ENCODE data around the gene CLDN16. TPM values are rescaled to one million over a fixed set of nuclear protein-coding genes. Genes with fewer than 3 reads are reported as not detected.

The CLDN16 gene
- polyA plus RNA-seq, 12 donors: 0.04 to 0.73 (median 0.24) TPM; not detected in 2

DNA sequence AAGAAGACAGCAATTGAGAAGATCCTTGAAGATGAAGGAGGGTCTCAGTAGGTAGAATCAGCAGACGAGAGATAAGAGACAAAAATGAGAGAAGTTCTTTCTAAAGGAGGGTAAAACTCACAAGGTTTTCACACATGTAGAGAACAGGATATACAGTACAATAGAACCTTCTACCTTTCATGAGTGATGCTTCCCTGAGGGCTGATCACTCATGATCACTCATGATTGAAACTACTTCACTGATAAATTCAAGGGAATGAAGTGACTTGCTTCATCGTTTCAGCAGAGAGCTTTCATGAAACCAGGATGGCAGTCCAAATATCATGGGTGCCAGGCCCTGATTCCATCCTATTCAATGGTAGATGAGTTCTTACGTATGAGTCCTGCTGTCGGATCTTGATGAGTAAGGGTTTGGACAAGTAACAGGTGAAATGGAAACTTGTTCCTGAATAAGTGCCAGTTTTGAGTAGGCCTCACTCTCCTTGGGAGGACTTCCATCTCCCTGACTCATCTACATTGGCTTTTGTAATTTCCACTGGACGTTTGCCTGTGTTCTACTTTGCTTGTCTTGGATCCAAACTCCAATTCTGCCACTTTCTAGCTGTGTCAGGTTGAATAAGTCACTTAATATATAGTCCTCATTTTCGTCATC lies 9.6 kb upstream of the CLDN16 start:
- peak; percentile 16 for DNase-seq

GRCh38 chr3:190380184-190380583 lies 7.8 kb upstream of the CLDN16 start:
- DNase-seq: no peak

DNA sequence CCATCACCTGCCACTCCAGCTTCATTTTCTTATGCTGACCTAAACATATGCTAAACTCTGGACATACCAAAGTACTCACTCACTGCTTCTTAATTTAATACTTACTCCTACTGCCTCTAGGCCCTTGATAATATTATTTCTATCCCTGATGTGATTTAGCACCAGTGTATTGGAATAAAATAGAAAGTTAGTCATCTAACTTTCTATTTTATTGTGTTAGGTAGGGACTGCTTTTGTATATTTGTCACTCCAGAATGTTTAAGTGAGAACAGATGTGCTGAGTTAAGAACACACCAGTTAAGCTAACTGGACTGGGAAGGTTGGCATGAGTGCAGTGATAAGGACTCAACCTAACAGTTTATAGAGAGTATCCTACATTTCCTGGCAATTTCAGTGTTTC lies 6.5 kb upstream of the CLDN16 start:
- no peak for DNase-seq

- DNase-seq: no peak
Measured at GRCh38 chr3:190382082-190382481, 5.9 kb upstream of the CLDN16 start.

DNA sequence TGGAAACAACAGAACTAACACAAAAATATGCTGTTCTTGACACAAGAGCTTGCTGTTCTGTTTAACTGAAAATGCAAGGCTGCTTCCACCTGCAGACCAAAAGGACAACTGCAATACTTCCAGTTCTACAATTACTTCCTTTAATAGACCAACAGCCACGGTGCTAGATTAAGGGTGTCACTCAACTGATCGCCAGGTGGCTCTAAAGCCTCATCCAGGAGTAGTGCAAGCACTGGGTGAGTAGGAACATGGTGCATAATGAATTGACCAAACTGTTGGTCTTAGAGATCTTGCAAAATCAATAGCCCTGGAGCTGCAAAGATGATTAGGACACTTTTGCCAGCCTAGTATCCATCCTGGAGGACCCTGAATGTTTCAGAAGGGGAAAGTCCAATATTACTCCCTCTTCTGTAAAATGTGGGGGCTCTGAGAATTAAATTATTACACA lies 3.6 kb upstream of the CLDN16 start:
- no peak for DNase-seq

DNA sequence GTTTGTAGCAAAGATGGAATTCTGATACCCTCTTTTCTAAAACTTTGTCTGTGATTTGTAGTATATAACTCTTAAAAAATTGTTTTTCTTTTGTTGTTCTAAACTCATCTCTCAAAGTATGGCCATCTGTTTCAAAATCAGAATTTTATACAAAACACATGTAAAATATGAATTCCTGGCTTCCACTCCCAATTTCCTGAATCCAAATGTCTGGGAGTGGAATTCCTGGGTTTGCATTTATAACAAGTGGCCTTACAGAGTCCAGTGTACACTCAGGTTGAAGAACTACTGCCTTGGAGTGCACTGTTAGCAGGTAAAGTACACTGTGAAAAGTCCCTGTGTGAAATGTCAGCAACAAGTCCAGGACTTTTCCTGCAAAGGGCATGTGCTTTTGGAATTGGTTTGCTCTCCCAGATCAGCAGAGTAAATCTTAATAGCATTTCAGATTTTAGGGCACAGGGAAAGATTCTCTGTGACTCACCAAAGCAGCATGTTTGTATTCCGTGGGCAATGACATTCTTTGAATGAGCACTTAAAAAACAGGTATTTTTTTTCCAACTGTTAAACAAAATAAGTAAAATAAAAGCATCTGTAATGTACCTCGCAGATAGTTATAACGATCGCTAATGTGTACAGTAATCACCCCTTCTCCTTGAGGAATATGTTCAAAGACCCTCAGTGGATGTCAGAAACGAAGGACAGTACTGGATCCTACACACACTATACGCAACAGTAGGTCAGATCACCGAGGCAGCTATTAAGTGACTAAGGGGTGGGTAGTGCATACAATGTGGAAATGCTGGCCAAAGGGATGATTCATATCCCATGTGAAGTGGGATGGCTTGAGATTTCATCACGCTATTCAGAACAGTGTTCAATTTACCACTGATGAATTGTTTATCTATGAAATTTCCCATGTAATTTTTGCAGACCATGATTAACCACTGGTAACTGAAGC lies 2.0 kb upstream of the CLDN16 start:
- DNase-seq: peak; percentile 58

DNA sequence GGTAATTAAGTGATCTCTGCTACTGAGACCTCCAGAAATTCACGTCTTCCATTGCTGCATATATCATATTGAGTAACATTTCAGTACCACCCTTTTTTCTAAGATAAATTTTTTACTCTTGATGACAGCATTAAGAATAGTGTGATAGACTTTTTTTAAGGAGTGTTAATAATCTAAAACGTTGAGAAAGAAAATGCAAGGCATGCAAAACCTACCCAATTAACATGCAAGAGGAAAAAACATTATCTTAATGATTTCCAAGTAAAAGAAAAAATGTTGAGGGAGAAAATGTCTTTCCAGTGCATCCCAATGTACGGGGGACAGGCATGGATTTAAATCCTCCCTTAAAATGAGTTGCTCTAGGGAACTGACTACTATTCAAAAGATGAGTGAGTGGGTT lies 740 bp downstream of the CLDN16 start:
- no peak for DNase-seq

DNA sequence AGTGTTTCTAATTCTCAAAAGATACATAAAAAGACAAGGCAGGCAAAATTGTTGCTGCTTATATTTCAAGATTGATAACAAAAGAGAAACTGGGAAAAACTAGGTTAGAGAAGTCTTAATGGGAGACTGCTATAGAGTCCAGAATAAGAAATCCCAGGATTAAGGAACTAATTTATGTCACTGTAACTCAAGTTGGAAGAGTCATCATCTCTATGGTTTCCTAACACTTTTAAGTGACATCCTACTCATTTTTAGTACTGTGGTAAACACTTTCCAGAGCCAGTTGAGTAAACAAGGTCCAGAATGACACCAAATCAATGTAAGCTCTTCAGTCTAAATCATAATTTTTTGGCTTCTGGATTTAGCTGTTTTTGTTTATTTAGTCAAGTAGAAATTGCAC lies 8.0 kb downstream of the CLDN16 start:
- DNase-seq: no peak

- DNase-seq: no peak
Measured at GRCh38 chr3:190397889-190398288, 9.9 kb downstream of the CLDN16 start.

GRCh38 chr3:190399677-190400076 lies 11.7 kb downstream of the CLDN16 start:
- no peak for DNase-seq

DNA sequence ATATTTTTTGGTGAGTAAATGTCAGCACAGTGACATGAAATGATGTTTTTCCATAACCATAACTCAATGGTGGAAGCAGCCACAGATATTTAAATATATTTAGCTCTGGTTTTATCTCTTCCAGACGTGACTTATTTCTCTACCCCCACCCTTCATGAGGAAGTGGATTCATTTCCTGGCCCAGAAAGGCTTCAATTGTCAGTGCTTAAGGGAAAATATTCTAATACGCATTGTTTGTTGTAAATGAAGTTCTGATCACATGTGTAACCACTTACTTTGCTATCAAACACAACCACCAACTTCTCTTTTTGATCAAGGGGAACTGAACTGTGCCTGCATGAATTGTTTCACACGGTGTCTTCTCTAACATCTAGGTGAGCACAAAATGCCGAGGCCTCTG lies 14.0 kb downstream of the CLDN16 start:
- no peak for DNase-seq

DNA sequence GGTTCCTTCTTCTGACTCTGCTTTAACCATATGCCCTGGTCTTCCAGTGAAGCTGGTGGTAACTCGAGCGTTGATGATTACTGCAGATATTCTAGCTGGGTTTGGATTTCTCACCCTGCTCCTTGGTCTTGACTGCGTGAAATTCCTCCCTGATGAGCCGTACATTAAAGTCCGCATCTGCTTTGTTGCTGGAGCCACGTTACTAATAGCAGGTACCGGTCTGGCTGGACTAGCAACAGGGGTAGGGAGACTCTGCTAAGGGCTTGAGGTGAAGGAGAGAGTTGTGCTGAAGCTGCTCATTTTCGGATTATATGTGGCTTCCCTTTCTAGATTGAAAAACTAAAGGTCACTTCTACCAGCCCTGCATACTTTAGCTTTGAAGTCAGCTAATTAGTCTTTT lies 16.8 kb downstream of the CLDN16 start:
- DNase-seq: no peak

DNA sequence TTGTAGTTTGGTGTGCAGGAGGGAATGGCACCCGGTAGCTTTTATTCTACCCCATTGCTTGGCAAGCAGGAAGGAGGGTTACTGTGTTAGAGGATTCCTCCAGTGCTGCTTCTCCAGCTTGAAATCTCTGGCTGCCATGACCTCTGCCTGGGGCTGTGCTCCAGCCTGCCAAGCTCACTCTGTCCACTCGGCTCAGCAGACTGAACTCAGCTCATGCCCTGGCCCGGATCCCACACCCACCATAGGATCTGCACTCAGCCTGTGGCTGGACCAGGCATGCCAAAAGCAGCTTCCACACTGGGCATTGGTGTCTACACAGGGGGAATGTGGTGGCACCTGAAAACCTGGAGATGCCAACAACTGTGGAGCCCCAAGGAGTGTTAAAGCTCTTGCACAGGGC lies 26.3 kb downstream of the CLDN16 start:
- no peak for DNase-seq

- no peak for DNase-seq
Measured at GRCh38 chr3:190424108-190424477, 36.1 kb downstream of the CLDN16 start.

DNA sequence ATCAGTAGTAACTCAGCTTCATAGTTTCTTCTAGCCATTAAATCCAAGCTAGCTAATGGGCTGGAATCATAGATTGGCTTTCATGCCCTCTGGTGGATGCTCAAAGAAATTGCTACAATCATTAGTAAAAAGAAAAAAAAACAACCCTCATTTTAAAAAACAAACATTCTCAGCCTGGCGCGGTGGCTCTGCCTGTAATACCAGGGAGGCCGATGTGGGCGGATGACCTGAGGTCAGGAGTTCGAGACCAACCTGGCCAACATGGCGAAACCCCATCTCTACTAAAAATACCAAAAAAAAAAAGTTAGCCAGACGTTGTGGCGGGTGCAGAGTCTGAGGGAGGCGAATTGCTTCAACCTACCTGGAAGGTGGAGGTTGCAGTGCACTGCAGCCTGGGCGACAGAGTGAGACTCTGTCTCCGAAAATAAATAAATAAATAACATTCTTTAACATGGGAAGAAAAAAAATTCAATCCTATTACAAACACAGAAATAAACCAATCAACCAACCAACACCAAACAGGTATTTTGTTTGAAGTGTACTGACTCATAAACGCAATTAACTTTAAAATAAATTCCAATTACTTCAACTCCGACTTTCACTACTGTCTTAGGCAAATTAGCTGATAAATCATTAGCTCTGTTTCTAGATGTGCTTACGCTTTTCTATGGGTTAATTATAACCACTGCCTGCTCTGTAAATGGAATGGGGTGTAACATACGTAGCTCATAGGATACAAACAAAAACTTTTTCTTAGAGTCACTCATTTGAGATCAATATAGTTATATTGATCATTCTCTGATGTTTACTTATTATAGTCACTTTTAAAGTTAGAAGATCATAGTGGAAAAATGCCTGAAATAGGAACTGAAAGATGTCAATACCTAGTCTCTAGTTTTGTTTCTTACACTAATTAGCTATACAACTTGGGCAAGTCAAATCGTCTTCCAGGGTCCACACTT lies 36.8 kb downstream of the CLDN16 start:
- peak; percentile 49 for DNase-seq

GRCh38 chr3:190425833-190426232 lies 37.9 kb downstream of the CLDN16 start:
- DNase-seq: no peak

DNA sequence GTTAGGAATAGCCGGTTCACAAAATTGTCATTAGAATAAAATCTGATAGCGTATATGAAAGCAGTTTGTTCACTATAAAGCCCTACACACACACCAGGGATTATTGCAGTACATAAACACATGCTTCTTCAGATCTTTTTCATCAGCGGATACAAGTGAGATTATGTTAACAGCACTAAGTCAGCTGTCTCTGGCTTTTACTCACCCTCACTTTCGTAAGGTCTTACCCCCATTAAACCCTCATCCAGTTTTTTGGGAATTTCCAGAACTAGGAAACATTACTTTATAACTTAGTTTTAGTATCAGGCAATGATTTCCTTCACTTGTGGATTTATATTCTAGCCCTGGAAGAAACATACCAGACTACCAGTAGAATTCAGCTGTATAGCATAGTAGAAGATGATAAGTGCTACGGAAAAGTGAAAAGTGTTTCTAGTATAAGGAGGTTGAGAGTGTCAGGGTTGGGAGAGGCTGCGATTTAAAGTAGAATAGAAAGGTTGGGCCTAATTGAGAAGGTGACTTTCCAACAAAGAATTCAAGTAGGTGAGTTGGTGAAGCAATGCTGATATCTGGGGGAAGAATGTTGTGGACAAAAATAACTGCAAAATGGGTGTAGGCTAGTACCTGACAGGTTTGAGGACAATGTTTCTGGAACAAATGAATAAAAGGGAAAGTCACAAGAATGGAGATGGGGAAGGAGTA lies 39.0 kb downstream of the CLDN16 start:
- no peak for DNase-seq

- no peak for DNase-seq
Measured at GRCh38 chr3:190429681-190430080, 41.7 kb downstream of the CLDN16 start.

GRCh38 chr3:190430906-190431305 lies 42.9 kb downstream of the CLDN16 start:
- DNase-seq: no peak

- no peak for DNase-seq
Measured at GRCh38 chr3:190432216-190432615, 44.3 kb downstream of the CLDN16 start.

DNA sequence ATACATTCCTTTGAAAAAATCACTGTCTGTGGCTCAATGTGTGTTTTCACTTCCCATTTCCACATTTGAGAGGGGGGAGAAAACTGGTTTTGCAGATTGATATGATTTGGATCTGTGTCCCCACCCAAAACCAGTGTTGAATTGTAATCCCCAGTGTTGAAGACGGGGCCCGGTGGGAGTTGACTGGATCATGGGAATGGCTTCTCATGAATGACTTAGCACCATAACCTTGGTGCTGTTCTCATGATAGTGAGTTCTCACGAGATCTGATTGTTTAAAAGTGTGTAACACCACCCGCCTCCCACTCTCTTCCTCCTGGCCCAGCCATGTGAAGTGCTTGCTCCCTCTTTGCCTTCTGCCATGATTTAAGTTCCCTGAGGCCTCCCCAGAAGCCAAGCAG lies 45.7 kb downstream of the CLDN16 start:
- DNase-seq: no peak
